IPS-20b (cell line): ENCODE data around the gene PTPRD.

Experiments
- H3K27ac ChIP-seq: one replicate; pipeline ENCODE4 v1.5.1; 2013; ENCODE audit warnings: low read length
- H3K27me3 ChIP-seq: 2 replicates; pipeline ENCODE4 v1.6.1; 2013; ENCODE audit warnings: mild to moderate bottlenecking, low read length, inconsistent platforms; ENCODE audit not compliant: insufficient read depth
- H3K36me3 ChIP-seq: 2 replicates; pipeline ENCODE4 v1.6.1; 2013; ENCODE audit warnings: low read depth, mild to moderate bottlenecking, inconsistent platforms, low read length, moderate library complexity; ENCODE audit not compliant: insufficient read depth
- H3K4me1 ChIP-seq: 2 replicates; pipeline ENCODE4 v1.6.1; 2013; ENCODE audit warnings: mild to moderate bottlenecking, control low read depth, inconsistent platforms, low read length, moderate library complexity; ENCODE audit not compliant: insufficient read depth
- H3K4me3 ChIP-seq: 2 replicates; pipeline ENCODE4 v1.5.1; 2013; ENCODE audit warnings: mild to moderate bottlenecking, low read length, inconsistent platforms
- H3K9ac ChIP-seq: 2 replicates; pipeline ENCODE4 v1.6.1; 2013; ENCODE audit warnings: low read depth, mild to moderate bottlenecking, inconsistent platforms, low read length, moderate library complexity
- H3K9me3 ChIP-seq: 2 replicates; pipeline ENCODE4 v1.6.1; 2013; ENCODE audit warnings: mild to moderate bottlenecking, low read depth, low read length, inconsistent platforms; ENCODE audit not compliant: insufficient read depth

Gene PTPRD

DNA sequence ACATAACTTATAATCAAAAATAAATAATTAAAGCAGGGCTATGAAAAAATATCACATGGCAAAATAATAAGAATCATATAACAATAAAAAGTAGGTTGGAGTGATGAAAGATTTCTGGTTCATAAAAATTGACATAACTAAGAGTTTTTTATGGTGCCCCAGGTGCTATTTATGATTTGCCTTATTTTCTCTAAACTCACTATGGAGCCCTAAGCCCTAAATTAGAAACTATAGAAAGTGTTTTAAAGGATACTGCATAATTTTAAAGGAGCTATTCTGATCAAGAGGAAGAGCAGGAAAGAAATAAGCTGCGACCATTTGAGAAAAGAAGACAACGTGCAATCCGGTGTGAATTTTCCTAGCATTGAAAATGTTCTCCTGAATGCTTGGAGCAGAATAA is 2178.2 kb downstream of the PTPRD start:
- Histone ChIP-seq H3K4me3 (no peak overlapping the region), H3K4me1 (peaks cover 5% of the 10 kb centered on the region; the same call in 1 of the 2 replicates), H3K36me3 (no peaks in the 10 kb centered on the region), H3K9me3 (no peaks in the 10 kb centered on the region), H3K27me3 (no peaks in the 10 kb centered on the region), H3K9ac (no peak overlapping the region), H3K27ac (no peak overlapping the region)

DNA sequence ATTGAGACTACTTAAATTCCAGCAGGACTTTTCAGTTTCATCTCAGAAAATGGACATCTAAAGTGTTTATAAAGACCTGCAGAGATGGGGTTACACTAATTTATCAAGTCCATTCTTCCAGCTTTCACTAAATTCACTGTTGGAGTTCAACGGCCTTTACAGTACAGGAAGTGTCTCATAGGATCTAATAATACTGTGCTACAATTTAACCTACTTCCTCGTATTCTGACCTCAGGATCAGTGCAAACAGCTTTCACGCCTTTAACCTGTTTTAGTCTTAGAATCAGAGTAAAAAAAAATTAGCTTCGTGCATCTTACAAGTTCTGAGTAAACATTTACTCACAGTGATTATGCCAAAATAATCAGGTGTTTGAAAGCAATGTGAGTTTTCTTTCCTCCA is 2180.6 kb downstream of the PTPRD start:
- Histone ChIP-seq H3K27me3 (no peaks in the 10 kb centered on the region), H3K4me1 (peaks cover 5% of the 10 kb centered on the region; the same call in 1 of the 2 replicates), H3K9ac (no peak overlapping the region), H3K4me3 (no peak overlapping the region), H3K27ac (no peak overlapping the region), H3K9me3 (no peaks in the 10 kb centered on the region), H3K36me3 (no peaks in the 10 kb centered on the region)

DNA sequence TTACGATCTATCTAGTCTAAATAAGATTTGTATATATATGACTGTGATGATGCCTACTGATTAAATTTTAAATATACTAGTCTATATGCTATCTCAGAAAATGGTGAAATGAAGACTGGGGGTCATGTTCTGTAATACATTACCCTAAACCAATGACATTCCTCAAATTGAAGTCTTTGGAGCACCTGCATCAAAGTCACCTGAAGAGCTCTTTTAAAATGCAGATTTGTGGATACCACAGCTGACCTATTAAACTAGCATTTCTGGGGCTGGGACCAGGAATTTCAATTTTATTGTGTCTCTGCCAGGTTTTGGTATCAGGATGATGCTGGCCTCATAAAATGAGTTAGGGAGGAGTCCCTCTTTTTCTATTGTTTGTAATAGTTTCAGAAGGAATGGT is 2181.3 kb downstream of the PTPRD start:
- H3K27ac ChIP-seq: no peak overlapping the region
- H3K4me3 ChIP-seq: no peak overlapping the region
- peaks cover 5% of the 10 kb centered on the region; the same call in 1 of the 2 replicates for H3K4me1 ChIP-seq
- no peaks in the 10 kb centered on the region for H3K27me3 ChIP-seq
- no peaks in the 10 kb centered on the region for H3K9me3 ChIP-seq
- no peak overlapping the region for H3K9ac ChIP-seq
- H3K36me3 ChIP-seq: no peaks in the 10 kb centered on the region

DNA sequence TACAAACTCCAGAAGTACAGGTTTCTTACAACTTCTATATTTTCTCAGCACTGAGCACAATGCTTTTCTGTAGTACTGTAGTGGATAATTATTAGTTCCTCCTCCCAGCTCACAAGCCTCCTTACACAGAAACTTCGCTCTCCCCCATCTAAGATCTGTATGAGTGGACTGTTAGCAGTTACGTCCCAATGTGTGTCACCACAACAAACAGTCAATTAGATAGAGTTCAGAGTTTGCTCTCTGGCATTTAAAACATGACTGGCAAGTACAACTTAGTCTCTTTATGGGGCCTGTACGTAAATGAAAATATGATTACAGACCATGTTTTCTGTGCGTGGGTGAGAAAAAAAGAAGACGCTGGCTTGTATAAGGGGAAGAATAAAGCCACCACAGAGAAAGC is 2181.9 kb downstream of the PTPRD start:
- Histone ChIP-seq H3K27me3 (no peaks in the 10 kb centered on the region), H3K9ac (no peak overlapping the region), H3K4me1 (peaks cover 5% of the 10 kb centered on the region; the same call in 1 of the 2 replicates), H3K36me3 (no peaks in the 10 kb centered on the region), H3K9me3 (no peaks in the 10 kb centered on the region), H3K27ac (no peak overlapping the region), H3K4me3 (no peak overlapping the region)

DNA sequence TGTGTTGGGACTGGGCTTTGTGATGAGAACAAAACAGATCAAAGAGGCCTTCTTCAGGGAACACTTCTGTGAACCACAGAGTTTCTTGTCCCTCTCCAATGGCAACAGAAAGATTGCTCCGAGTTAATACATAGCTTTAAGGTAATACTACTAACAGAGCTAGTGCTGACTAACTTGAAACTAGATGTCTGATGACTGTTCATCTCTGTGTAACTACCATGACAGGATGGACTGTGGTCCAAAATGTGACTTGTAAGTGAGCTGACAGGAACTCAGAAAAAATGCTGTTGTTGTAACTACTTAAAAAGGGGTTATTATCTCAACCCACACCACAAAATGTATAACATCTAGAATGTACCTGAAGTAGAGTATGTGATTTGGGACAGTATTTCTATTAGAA is 2183.0 kb downstream of the PTPRD start:
- Histone ChIP-seq H3K36me3 (no peaks in the 10 kb centered on the region), H3K9me3 (no peaks in the 10 kb centered on the region), H3K4me1 (peaks cover 5% of the 10 kb centered on the region; the same call in 1 of the 2 replicates), H3K27me3 (no peaks in the 10 kb centered on the region), H3K9ac (no peak overlapping the region), H3K4me3 (no peak overlapping the region), H3K27ac (no peak overlapping the region)

DNA sequence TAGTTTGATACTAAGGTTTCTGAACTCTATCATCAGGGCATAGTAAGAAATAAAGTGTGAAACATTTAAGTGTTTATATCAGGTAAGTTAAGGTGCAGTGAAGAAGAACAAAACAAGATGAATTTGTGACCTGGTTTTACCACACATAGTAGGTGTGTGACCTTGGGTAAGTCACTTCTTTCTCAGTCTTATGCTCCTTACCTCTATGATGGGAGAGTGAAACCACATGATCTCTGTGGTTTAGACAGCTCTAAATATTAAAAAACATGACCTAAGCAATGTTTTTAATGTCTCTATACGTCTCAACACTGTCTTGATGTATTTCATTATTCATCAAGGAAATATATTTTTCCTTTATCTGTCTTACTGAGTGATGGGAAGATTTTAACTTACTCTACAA is 2183.6 kb downstream of the PTPRD start:
- Histone ChIP-seq H3K4me1 (peaks cover 5% of the 10 kb centered on the region; the same call in 1 of the 2 replicates), H3K9me3 (no peaks in the 10 kb centered on the region), H3K4me3 (no peak overlapping the region), H3K27ac (no peak overlapping the region), H3K36me3 (no peaks in the 10 kb centered on the region), H3K9ac (no peak overlapping the region), H3K27me3 (no peaks in the 10 kb centered on the region)

DNA sequence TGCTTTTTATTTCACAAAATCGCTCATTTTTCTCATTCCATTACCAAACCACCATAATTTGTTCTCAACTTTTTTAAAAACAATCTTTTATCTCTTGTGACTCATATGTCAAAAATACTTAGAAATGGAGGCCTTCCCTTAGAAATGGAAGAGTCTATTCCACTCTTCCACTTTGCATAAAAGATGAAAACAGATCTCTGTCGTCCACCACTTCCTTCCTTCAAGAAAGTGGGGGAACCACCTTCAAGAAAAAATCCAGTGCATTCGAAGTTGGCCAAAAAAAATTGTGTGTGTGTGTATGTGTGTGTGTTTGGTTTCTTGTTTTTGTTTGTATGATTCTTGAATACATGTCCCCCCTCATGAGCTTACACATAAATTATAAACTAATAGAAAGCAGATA is 2184.4 kb downstream of the PTPRD start:
- Histone ChIP-seq H3K4me3 (no peak overlapping the region), H3K4me1 (peaks cover 5% of the 10 kb centered on the region; the same call in 1 of the 2 replicates), H3K9ac (no peak overlapping the region), H3K27me3 (no peaks in the 10 kb centered on the region), H3K9me3 (no peaks in the 10 kb centered on the region), H3K27ac (no peak overlapping the region), H3K36me3 (no peaks in the 10 kb centered on the region)

DNA sequence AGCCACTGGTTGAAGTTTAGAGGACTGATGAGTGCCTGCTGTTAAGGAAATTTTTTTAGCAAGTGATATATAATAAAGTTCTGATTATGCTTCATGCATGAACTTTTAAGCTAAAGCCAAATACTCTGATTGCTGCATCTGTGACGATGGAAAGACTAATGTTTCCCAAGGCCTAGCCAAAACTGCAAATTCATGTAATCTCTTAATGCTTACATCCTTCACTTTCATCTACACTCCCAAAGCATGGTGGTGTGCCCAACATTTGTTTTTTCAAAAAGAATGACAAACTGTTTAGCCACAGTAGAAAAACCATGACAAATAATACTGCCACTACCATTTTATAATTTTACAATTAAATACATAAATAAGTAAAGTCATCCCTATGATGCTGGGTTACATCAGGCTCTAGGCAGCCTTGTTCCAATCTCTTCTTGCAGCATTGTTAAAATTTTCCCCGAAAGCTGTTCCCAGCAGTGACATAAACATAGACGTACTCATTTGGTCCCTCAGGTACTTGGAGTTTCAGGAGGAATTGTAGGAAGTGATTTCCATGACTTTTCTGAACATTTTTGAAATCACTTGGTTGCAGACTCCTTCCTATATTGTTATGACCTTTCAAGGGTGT is 2187.9 kb downstream of the PTPRD start:
- no peak overlapping the region for H3K27ac ChIP-seq
- H3K9me3 ChIP-seq: no peaks in the 10 kb centered on the region
- H3K9ac ChIP-seq: no peak overlapping the region
- peaks cover 8% of the 10 kb centered on the region; the same call in 1 of the 2 replicates for H3K4me1 ChIP-seq
- no peaks in the 10 kb centered on the region for H3K36me3 ChIP-seq
- H3K4me3 ChIP-seq: no peak overlapping the region
- no peaks in the 10 kb centered on the region for H3K27me3 ChIP-seq

DNA sequence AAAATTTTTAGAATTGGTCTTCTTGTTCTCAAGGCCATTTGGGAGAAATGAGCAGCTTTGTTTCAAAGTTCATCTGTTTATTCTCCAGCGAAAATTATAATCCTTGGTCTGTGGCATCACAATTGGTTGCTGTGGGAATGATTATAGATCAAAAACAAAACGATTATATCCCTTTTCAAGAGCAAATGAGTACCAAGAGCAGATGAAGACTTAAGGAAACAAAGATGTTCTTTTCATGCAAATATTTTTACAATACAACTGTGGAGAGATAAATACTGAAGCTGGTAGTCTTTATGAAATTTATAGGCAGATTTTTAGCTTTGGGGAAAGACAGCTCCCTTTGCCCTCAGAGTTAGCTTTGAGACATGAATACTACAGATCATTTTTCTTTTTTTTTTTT is 2192.4 kb downstream of the PTPRD start:
- H3K27ac ChIP-seq: no peak overlapping the region
- peaks cover 11% of the 10 kb centered on the region; the same call in 1 of the 2 replicates for H3K4me1 ChIP-seq
- H3K9ac ChIP-seq: no peak overlapping the region
- H3K4me3 ChIP-seq: no peak overlapping the region; the same call in 1 of the 2 replicates
- no peaks in the 10 kb centered on the region for H3K9me3 ChIP-seq
- no peaks in the 10 kb centered on the region for H3K27me3 ChIP-seq
- no peaks in the 10 kb centered on the region for H3K36me3 ChIP-seq

DNA sequence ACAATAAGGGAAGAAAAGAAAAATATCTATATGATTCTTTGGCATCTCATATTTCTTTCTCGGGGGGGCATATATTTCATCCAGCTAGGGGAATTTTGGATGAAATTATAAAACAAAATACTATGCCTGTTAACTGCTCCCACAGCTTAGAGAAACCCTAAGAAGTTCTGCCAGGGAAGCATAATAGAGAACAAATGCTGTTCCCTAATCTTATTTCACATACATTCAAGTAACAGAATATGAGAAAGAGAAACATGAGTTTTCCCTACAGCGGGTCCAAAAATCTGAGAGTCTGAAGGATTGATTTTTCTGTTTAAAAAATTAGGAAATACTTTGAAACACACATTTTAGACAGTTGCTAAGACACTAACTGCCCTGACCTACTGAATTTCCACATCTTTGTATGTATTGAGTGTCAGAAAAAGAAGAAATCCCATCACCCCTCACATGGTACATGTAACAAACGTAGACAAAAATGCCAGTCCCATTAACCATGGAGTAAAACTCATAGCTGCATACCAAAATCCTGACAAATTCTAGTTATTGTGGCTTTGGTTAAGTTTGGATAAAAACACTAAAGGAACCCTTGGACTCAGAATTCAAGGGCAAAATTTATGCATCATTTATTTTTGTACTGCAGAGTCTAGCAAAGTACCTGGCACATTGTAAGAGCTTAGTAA is 2193.1 kb downstream of the PTPRD start:
- no peaks in the 10 kb centered on the region for H3K9me3 ChIP-seq
- no peak overlapping the region for H3K9ac ChIP-seq
- H3K27ac ChIP-seq: no peak overlapping the region
- H3K4me3 ChIP-seq: no peak overlapping the region
- no peaks in the 10 kb centered on the region for H3K36me3 ChIP-seq
- H3K4me1 ChIP-seq: peaks cover 11% of the 10 kb centered on the region; the same call in 1 of the 2 replicates
- no peaks in the 10 kb centered on the region for H3K27me3 ChIP-seq

DNA sequence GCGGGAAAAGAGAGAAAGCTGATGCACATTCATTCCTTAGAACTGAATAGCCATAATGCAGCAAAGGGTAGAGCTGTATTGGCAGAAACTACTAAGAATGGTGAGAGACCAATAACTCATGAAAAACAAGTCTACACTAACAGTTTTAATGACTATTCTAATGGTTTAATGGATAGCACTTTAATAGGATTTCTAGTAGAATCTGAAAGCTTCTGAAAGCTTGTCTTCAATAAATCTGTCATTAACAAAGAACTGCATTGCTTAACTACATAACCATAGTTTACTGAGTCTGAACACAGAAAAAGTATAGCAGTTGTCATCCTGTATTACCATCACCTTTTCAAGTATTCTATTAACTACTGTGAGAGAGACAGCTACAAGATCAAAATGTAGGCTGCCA is 2195.5 kb downstream of the PTPRD start:
- H3K9ac ChIP-seq: no peak overlapping the region
- no peaks in the 10 kb centered on the region for H3K36me3 ChIP-seq
- H3K27ac ChIP-seq: no peak overlapping the region
- H3K9me3 ChIP-seq: no peaks in the 10 kb centered on the region
- no peak overlapping the region for H3K4me3 ChIP-seq
- H3K27me3 ChIP-seq: no peaks in the 10 kb centered on the region
- H3K4me1 ChIP-seq: peaks cover 11% of the 10 kb centered on the region; the same call in 1 of the 2 replicates

DNA sequence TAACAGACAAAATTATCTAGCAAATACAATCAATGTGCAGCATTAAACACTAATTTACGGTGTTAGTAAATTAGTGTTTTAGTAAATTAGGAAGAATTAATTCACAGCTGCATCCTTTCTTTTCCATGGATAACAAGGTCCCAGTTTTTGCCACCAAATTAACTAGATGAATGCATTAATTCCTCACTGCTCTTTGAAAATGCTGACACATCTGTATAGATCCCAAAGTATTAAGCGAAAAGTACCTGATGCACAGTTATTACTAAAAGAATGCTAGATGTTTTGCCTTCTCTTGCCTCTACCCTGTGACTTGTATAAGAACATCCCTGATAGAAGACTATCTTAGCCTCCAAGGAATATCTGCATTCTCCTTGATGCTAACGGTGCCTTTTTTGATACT is 2200.5 kb downstream of the PTPRD start:
- Histone ChIP-seq H3K36me3 (no peaks in the 10 kb centered on the region), H3K27me3 (no peaks in the 10 kb centered on the region), H3K4me1 (peaks cover 26% of the 10 kb centered on the region), H3K4me3 (no peak overlapping the region), H3K9ac (no peak overlapping the region), H3K9me3 (no peaks in the 10 kb centered on the region), H3K27ac (no peak overlapping the region)
